GM12878 (cell line): Measurements from ENCODE around the gene PRDM2. TPM values are rescaled to one million over a fixed set of nuclear protein-coding genes. Genes with fewer than 3 reads are reported as not detected.

Experiments
- ATAC-seq: fragments of 200-7000 bp; cut with Tn5 transposase; 3 replicates; pipeline ENCODE4 v1.9.1; 2020; ENCODE audit warnings: mild to moderate bottlenecking, moderate library complexity
- BruUV-seq: library from RNA; stranded (reverse); fragments of 400-500 nt; replicated peaks from 2 replicates; lab custom pipeline; 2021; lab: Mats Ljungman, UMichigan
- CTCF ChIA-PET: fragments of 300-600 bp; sonication (Branson Sonifier 250); formaldehyde crosslinking; extraction: SDS; loops from one replicate; lab custom pipeline; 2021; ENCODE audit warnings: inconsistent platforms; lab: Yijun Ruan, JAX
- POLR2A ChIA-PET: fragments of 350-600 bp; formaldehyde crosslinking; extraction: SDS; loops from one replicate; lab custom pipeline; 2021; ENCODE audit warnings: inconsistent platforms; lab: Charles Lee
- RAD21 ChIA-PET: fragments of 300-600 bp; sonication (Branson Sonifier 250); formaldehyde crosslinking; loops from one replicate; lab custom pipeline; 2023; ENCODE audit warnings: antibody characterized with exemption; ENCODE audit not compliant: unreplicated experiment; lab: Charles Lee
- SMC1A ChIA-PET: fragments of 300-600 bp; sonication (Branson Sonifier 250); formaldehyde crosslinking; loops from one replicate; lab custom pipeline; 2023; ENCODE audit not compliant: unreplicated experiment, uncharacterized antibody; lab: Charles Lee
- DNase-seq: peaks from one replicate; pipeline ENCODE4 v3.0.0-alpha.2; 2011; ENCODE audit warnings: low read depth, low spot score
- FAIRE-seq: peaks from 3 replicates; lab custom pipeline; 2011; peaks lifted over from hg19 to GRCh38; lab: Jason Lieb, UNC
- H2AFZ ChIP-seq: 2 replicates; pipeline ENCODE4 v1.6.0; 2011; ENCODE audit warnings: low read depth, low read length, control low read depth; ENCODE audit not compliant: control insufficient read depth
- H3K27ac ChIP-seq: 2 replicates; pipeline ENCODE4 v1.5.1; 2011; ENCODE audit warnings: control low read depth; ENCODE audit not compliant: control insufficient read depth, insufficient read depth
- H3K27me3 ChIP-seq, 2 experiments: replicated peaks in 1 of 2; 2 replicates each; pipeline versions ENCODE4 v1.6.0 to v1.6.1; 2011; ENCODE audit warnings: low read length in 1 of 2; ENCODE audit not compliant: control insufficient read depth in 2 of 2, insufficient read depth in 2 of 2
- H3K36me3 ChIP-seq, 2 experiments: 2 replicates each; pipeline ENCODE4 v1.5.1; 2011; ENCODE audit warnings: low read length in 1 of 2; ENCODE audit not compliant: control insufficient read depth in 2 of 2, insufficient read depth in 2 of 2
- H3K4me1 ChIP-seq: 2 replicates; pipeline ENCODE4 v1.6.1; 2011; ENCODE audit warnings: mild to moderate bottlenecking, low read length, moderate library complexity, mixed read lengths; ENCODE audit not compliant: control insufficient read depth, insufficient read depth
- H3K4me2 ChIP-seq: 2 replicates; pipeline ENCODE4 v1.6.0; 2011; ENCODE audit warnings: control low read depth; ENCODE audit not compliant: control insufficient read depth, insufficient read depth
- H3K4me3 ChIP-seq: fragments of 200-600 bp; sonication (generic); 2 replicates; pipeline ENCODE4 v1.5.1; 2016
- H3K79me2 ChIP-seq: 2 replicates; pipeline ENCODE4 v1.6.0; 2011; ENCODE audit warnings: low read length; ENCODE audit not compliant: control insufficient read depth, insufficient read depth
- H3K9ac ChIP-seq: 2 replicates; pipeline ENCODE4 v1.8.0; 2011; ENCODE audit warnings: low read length, control low read depth, mixed read lengths; ENCODE audit not compliant: control insufficient read depth, insufficient read depth
- H3K9me3 ChIP-seq: replicated peaks from 3 replicates; pipeline ENCODE4 v1.5.1; 2011; ENCODE audit warnings: mild to moderate bottlenecking, low read length; ENCODE audit not compliant: control insufficient read depth, insufficient read depth
- H4K20me1 ChIP-seq: 2 replicates; pipeline ENCODE4 v1.6.0; 2011; ENCODE audit not compliant: control insufficient read depth, insufficient read depth
- CEBPZ ChIP-seq: fragments of 150-350 bp; IDR thresholded peaks from 2 replicates; pipeline ENCODE4 v1.6.1; 2016; ENCODE audit warnings: low read depth, low read length
- PAX5 ChIP-seq: IDR thresholded peaks from 2 replicates; pipeline ENCODE4 v1.6.1; 2011; ENCODE audit warnings: low read depth, low read length, borderline replicate concordance
- SIN3A ChIP-seq: IDR thresholded peaks from 2 replicates; pipeline ENCODE4 v1.6.1; 2012; ENCODE audit warnings: low read depth, low read length, improper control_type of control experiment
- STAT1 ChIP-seq: fragments of 450-650 bp; conservative IDR thresholded peaks from 2 replicates; pipeline ENCODE4 v1.6.1; 2014; ENCODE audit warnings: antibody characterized with exemption, mild to moderate bottlenecking
- TCF3 ChIP-seq: IDR thresholded peaks from 2 replicates; pipeline ENCODE4 v1.6.1; 2012; ENCODE audit warnings: low read depth, mild to moderate bottlenecking, low read length, borderline replicate concordance; ENCODE audit not compliant: insufficient read depth
- YY1 ChIP-seq: IDR thresholded peaks from 2 replicates; pipeline ENCODE4 v1.6.1; 2011; ENCODE audit warnings: low read depth, mild to moderate bottlenecking, low read length
- ZNF207 ChIP-seq: fragments of 450-650 bp; IDR thresholded peaks from 2 replicates; pipeline ENCODE4 v1.6.1; 2014; ENCODE audit warnings: antibody characterized with exemption, mild to moderate bottlenecking, borderline replicate concordance
- ZNF24 ChIP-seq: fragments of 450-650 bp; IDR thresholded peaks from 2 replicates; pipeline ENCODE4 v1.6.1; 2017; ENCODE audit warnings: antibody characterized with exemption, mild to moderate bottlenecking
- WGBS: methylation state at CpG from one replicate; pipeline ENCODE4 v1.1.6; 2016; ENCODE audit warnings: low lambda C conversion rate; ENCODE audit not compliant: insufficient replicate concordance, insufficient coverage; ENCODE audit errors: missing lambda C conversion rate; 5-methylcytosine and 5-hydroxymethylcytosine counted together
- in situ Hi-C: fragments of 300-500 bp; cut with MboI; formaldehyde crosslinking; loops from 9 replicates; pipeline ENCODE4 v1.14.3; 2018; ENCODE audit warnings: mixed read lengths
- intact Hi-C: fragments of 100-400 bp; cut with micrococcal nuclease; formaldehyde crosslinking; loops from one replicate; pipeline ENCODE4 v1.14.2; 2022; ENCODE audit not compliant: unreplicated experiment
- polyA plus RNA-seq, 11 experiments: library from polyadenylated mRNA; depleted of rRNA in 4 of 11; unstranded in 6 of 11; stranded (reverse) in 5 of 11; fragments of >200 nt; fragmentation: Nextera tagmentation in 4 of 11; fragmentation: Illumina TruSeq in 1 of 11; extraction: Ambion mirVana in 4 of 11; extraction: Trizol in 1 of 11; gene quantifications; 1 replicate in 1 of 11; 2 replicates in 10 of 11; pipeline versions ENCODE4 v1.2.1 to v1.2.3, GENCODE V29; 2011 to 2016; ENCODE audit warnings: inconsistent platforms in 2 of 11, missing spikeins in 2 of 11, low read depth in 1 of 11
- total RNA-seq, 4 experiments: library from RNA; depleted of rRNA in 3 of 4; stranded (reverse); fragments of >200 nt in 3 of 4; fragmentation: Illumina TruSeq in 1 of 4; extraction: Trizol in 1 of 4; gene quantifications; 2 replicates each; pipeline versions ENCODE4 v1.2.1 to v1.2.3, GENCODE V29; 2013 to 2021
- TF ChIP-seq, protein P1 (sequence below): IDR thresholded peaks from 2 replicates; pipeline ENCODE4 v1.6.1; 2011; ENCODE audit warnings: low read depth, low read length, improper control_type of control experiment, borderline replicate concordance
- TF ChIP-seq, protein P2 (sequence below): fragments of 450-650 bp; IDR thresholded peaks from 2 replicates; pipeline ENCODE4 v1.6.1; 2017; ENCODE audit warnings: low read depth, mild to moderate bottlenecking, moderate library complexity
- TF ChIP-seq, protein P3 (sequence below): fragments of 450-650 bp; IDR thresholded peaks from 2 replicates; pipeline ENCODE4 v1.6.1; 2017; ENCODE audit warnings: mild to moderate bottlenecking

PRDM2 gene
- total and polyA plus RNA-seq, 10 of the 15 experiments (the other 5 are each of a cell fraction or from before 2014, with no cell fraction given) = 8.4 to 45.1 (median 23.5) TPM

- Histone ChIP-seq H3K9ac (no peak overlapping the region), H3K36me3 (no peaks in the 10 kb centered on the region), H4K20me1 (no peaks in the 10 kb centered on the region), H3K27me3 (no peaks in the 10 kb centered on the region), H3K4me3 (no peak overlapping the region), H3K4me2 (no peak overlapping the region), H3K79me2 (no peaks in the 10 kb centered on the region), H3K27ac (no peak overlapping the region), H3K9me3 (peaks cover 4% of the 10 kb centered on the region; the same call in 2 of the 3 replicates), H2AFZ (no peak overlapping the region), H3K4me1 (no peaks in the 10 kb centered on the region)
- POLR2A ChIA-PET = no interaction called here
- DNase-seq = no peak
- FAIRE-seq = no peak
- intact Hi-C loops (no loop called here), in situ Hi-C loops (no loop called here)
- TF ChIP-seq SIN3A (no peak), STAT1 (no peak), PAX5 (no peak), ZNF207 (no peak), YY1 (no peak), CEBPZ (no peak), TCF3 (no peak), ZNF24 (no peak)
- TF ChIP-seq, protein P1, sequence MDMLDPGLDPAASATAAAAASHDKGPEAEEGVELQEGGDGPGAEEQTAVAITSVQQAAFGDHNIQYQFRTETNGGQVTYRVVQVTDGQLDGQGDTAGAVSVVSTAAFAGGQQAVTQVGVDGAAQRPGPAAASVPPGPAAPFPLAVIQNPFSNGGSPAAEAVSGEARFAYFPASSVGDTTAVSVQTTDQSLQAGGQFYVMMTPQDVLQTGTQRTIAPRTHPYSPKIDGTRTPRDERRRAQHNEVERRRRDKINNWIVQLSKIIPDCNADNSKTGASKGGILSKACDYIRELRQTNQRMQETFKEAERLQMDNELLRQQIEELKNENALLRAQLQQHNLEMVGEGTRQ = no peak
- TF ChIP-seq, protein P2, sequence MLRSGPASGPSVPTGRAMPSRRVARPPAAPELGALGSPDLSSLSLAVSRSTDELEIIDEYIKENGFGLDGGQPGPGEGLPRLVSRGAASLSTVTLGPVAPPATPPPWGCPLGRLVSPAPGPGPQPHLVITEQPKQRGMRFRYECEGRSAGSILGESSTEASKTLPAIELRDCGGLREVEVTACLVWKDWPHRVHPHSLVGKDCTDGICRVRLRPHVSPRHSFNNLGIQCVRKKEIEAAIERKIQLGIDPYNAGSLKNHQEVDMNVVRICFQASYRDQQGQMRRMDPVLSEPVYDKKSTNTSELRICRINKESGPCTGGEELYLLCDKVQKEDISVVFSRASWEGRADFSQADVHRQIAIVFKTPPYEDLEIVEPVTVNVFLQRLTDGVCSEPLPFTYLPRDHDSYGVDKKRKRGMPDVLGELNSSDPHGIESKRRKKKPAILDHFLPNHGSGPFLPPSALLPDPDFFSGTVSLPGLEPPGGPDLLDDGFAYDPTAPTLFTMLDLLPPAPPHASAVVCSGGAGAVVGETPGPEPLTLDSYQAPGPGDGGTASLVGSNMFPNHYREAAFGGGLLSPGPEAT = no peak
- TF ChIP-seq, protein P3, sequence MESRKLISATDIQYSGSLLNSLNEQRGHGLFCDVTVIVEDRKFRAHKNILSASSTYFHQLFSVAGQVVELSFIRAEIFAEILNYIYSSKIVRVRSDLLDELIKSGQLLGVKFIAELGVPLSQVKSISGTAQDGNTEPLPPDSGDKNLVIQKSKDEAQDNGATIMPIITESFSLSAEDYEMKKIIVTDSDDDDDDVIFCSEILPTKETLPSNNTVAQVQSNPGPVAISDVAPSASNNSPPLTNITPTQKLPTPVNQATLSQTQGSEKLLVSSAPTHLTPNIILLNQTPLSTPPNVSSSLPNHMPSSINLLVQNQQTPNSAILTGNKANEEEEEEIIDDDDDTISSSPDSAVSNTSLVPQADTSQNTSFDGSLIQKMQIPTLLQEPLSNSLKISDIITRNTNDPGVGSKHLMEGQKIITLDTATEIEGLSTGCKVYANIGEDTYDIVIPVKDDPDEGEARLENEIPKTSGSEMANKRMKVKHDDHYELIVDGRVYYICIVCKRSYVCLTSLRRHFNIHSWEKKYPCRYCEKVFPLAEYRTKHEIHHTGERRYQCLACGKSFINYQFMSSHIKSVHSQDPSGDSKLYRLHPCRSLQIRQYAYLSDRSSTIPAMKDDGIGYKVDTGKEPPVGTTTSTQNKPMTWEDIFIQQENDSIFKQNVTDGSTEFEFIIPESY = no peak
- WGBS = 71% methylated on average over 7 of the region's 7 CpGs
- CTCF ChIA-PET = no interaction called here
- RAD21 ChIA-PET = no interaction called here
- no peak for ATAC-seq
- SMC1A ChIA-PET = no interaction called here
- no TSS peak for BruUV-seq
Observed at GRCh38 chr1:13683206-13683605, 16.8 kb upstream of the PRDM2 start.
